H1 (cell line): ENCODE data around the gene KIF13A.

Experiments
- BACH1 ChIP-seq: IDR thresholded peaks from 2 replicates; pipeline ENCODE4 v1.6.1; 2012; ENCODE audit warnings: low read length, improper control_type of control experiment
- CEBPB ChIP-seq: IDR thresholded peaks from 2 replicates; pipeline ENCODE4 v1.6.1; 2012; ENCODE audit warnings: low read depth, low read length
- CHD2 ChIP-seq: IDR thresholded peaks from 2 replicates; pipeline ENCODE4 v1.6.1; 2012; ENCODE audit warnings: low read length, improper control_type of control experiment
- CTCF ChIP-seq, 3 experiments: IDR thresholded peaks; 1 replicate in 2 of 3; 2 replicates in 1 of 3; pipeline versions ENCODE4 v1.5.1 to v1.6.1; 2011; ENCODE audit warnings: low read length in 3 of 3, mild to moderate bottlenecking in 3 of 3, inconsistent platforms in 2 of 3, low read depth in 1 of 3, moderate library complexity in 1 of 3; ENCODE audit not compliant: insufficient read depth in 1 of 3; ENCODE audit errors: control extremely low read depth in 1 of 3
- HDAC2 ChIP-seq, 2 experiments: fragments of 300-600 bp in 1 of 2; sonication (generic) in 1 of 2; IDR thresholded peaks; 2 replicates each; pipeline ENCODE4 v1.6.1; 2011 to 2012; ENCODE audit warnings: low read depth in 2 of 2, low read length in 2 of 2, mild to moderate bottlenecking in 2 of 2, moderate library complexity in 2 of 2, borderline replicate concordance in 1 of 2, inconsistent platforms in 1 of 2
- MAFK ChIP-seq: IDR thresholded peaks from 2 replicates; pipeline ENCODE4 v1.6.1; 2012; ENCODE audit warnings: low read depth, mild to moderate bottlenecking, improper control_type of control experiment, low read length
- NRF1 ChIP-seq: IDR thresholded peaks from 2 replicates; pipeline ENCODE4 v1.6.1; 2011; ENCODE audit warnings: mild to moderate bottlenecking, low read depth, low read length, improper control_type of control experiment
- POLR2AphosphoS5 ChIP-seq: IDR thresholded peaks from 2 replicates; pipeline ENCODE4 v1.6.1; 2011; ENCODE audit warnings: low read depth, low read length
- RAD21 ChIP-seq, 2 experiments: IDR thresholded peaks in 1 of 2; conservative IDR thresholded peaks in 1 of 2; 2 replicates each; pipeline ENCODE4 v1.6.1; 2011; ENCODE audit warnings: low read depth in 2 of 2, low read length in 2 of 2, improper control_type of control experiment in 1 of 2, inconsistent platforms in 1 of 2, mild to moderate bottlenecking in 1 of 2, moderate library complexity in 1 of 2
- RNF2 ChIP-seq: fragments of 200-900, 300-1000 bp; sonication (generic); IDR thresholded peaks from 2 replicates; pipeline ENCODE4 v1.7.1; 2016; ENCODE audit warnings: borderline replicate concordance, low read depth, mild to moderate bottlenecking, antibody characterized with exemption, low read length; ENCODE audit not compliant: poor library complexity, severe bottlenecking; ENCODE audit errors: missing control alignments
- SAP30 ChIP-seq: fragments of 300-600 bp; sonication (generic); IDR thresholded peaks from 2 replicates; pipeline ENCODE4 v1.7.1; 2012; ENCODE audit warnings: low read length, moderate library complexity, mild to moderate bottlenecking, inconsistent platforms; ENCODE audit not compliant: insufficient read depth, insufficient replicate concordance
- SP2 ChIP-seq: IDR thresholded peaks from 2 replicates; pipeline ENCODE4 v1.6.1; 2012; ENCODE audit warnings: mild to moderate bottlenecking, low read length, inconsistent platforms
- TAF1 ChIP-seq: IDR thresholded peaks from 2 replicates; pipeline ENCODE4 v1.6.1; 2011; ENCODE audit warnings: mild to moderate bottlenecking, low read depth, low read length

- TF ChIP-seq CTCF (IDR thresholded peaks at IDR 0.05; ENCODE audit: control extremely low read depth in 1 of 3, insufficient read depth in 1 of 3, low read depth in 1 of 3, low read length in 3 of 3) = no peak
- TF ChIP-seq MAFK = no peak
- no peak for TF ChIP-seq RAD21 (IDR thresholded peaks at IDR 0.05 in 1 of 2, conservative IDR thresholded peaks at IDR 0.05 in 1 of 2; ENCODE audit: low read depth in 2 of 2, low read length in 2 of 2)
- TF ChIP-seq CHD2 = no peak
- no peak for TF ChIP-seq SP2
- no peak for TF ChIP-seq HDAC2 (IDR thresholded peaks at IDR 0.05; ENCODE audit: borderline replicate concordance in 1 of 2, low read depth in 2 of 2, low read length in 2 of 2)
- TF ChIP-seq RNF2 = no peak
- TF ChIP-seq SAP30 = no peak
- no peak for TF ChIP-seq NRF1
- no peak for TF ChIP-seq CEBPB
- no peak for TF ChIP-seq POLR2AphosphoS5
- TF ChIP-seq TAF1 = no peak
- no peak for TF ChIP-seq BACH1
Observed at GRCh38 chr6:17912521-17912920, 74.9 kb downstream of the KIF13A start.
